ENCODE measurements around the gene PTPN3.

The PTPN3 gene

DNA sequence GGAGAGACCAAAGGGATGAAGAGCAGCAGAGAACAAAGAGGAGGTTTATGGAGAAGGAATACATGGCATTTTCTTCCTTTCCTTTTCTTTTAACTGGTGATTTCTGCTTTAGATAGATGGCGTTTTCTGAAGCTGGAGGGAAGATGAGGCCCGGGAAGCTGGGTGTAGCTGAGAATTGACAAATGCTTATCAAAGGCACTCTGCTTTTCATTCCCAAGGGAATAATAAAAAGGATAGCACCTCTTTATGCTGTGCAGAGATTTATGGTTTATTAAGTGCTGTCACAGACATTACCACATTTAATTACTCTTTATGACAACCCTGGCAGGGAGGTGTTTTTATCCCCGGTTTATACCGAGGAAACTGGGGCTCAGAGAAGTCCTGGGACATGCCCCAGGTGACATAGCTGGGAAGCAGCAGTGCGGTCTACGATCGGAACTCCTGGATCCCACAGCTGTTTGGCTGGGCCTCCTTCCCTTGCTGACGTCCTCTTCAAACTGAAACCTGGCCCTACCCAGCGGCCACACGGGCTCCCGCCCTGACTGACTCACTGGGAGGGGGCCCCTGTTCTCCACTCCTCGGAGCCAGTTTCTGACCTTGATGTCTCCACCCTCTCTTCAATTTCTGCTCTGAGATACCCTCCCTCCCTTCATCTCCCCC, 169.0 kb downstream of the PTPN3 start:
- no peak for DNase-seq

Data from suppressor macrophage treated with lipopolysaccharide for 4 hours (primary cell).